NOMO-1 treated with DMSO at 0.1 percent for 48 hours (cell line): Measurements from ENCODE around the gene CSF3R.

Source experiments
- DNase-seq: peaks from one replicate; lab custom pipeline; 2025; ENCODE audit not compliant: unreplicated experiment; lab: John Stamatoyannopoulos, UW

The CSF3R gene

GRCh38 chr1:36482724-36483388 is at the start of gene CSF3R:
TSS of gene CSF3R (minus strand) at chr1:36482913. CDS start at chr1:36479496, 3,417 bp downstream.
- DNase-seq, result peak; percentile 69

DNA sequence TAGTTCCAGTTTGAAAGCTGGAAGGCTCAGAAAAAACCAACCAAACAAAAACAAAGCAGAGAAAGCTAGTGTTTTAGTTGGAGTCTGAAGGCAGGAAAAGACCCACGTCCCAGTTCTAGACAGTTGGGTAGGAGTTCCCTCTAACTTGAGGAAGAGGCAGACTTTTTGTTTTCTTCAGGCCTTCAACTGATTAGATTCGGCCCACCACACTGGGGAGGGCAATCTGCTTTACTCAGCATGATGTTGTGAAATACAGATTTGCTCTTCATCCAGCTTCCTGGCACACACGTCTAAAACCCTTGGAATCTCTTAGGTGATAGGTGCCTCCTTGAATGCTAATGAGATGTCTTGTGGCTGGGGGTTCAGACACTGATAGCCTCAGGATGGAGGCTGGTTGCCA is 49.1 kb upstream of the CSF3R start:
- DNase-seq, result no peak

GRCh38 chr1:36530791-36531190 is 48.1 kb upstream of the CSF3R start:
- DNase-seq, result no peak

- no peak for DNase-seq
Observed at GRCh38 chr1:36530261-36530660, 47.5 kb upstream of the CSF3R start.

- no peak for DNase-seq
Observed at GRCh38 chr1:36529769-36530260, 47.1 kb upstream of the CSF3R start.

DNA sequence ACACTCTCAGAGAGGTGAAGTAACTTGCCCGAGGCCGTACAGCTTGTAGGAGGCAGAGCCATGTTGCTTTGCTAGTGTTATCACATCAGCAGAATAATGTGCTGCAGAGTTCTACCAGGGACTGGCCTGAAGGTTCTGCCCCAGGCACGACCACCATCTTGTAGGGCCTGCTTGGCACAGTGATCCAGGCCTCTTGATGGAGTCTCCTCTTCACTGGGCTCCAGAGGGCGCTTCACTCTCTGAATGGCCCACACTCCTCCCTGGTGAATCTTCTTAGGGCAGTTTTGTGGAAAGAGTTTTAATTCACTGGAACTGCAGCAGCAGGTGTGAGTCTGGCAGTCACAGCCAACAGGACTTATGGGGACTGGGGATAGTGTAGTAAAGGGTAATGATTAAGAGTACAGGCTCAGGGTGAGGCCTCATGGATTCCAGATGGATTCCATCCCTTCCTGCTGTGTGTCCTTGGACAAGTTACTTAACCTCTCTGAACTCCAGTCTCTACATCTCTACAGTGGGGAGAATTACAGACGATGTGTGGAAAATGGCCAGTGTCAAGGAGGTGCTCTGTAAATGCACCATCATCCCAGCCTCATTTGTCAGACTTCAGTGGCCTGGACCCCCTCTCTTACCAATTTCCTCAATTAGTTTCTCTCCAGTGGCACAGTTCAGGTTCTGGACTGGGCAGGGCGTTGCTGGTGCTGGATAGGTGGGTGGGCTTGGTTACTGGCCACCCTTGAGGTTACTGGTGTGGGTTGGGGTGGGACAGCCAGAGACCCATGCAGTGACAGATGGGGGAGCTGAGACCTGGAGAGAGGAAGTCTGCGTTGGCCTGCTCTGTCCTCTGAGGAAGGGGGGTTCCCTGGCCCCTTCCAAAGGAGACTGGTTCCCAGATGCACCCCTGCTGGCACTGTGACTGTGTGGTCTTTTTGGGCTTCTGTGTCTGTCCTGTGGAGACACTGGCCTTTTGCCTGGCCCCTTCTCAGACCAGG is 45.9 kb upstream of the CSF3R start:
- no peak for DNase-seq

DNA sequence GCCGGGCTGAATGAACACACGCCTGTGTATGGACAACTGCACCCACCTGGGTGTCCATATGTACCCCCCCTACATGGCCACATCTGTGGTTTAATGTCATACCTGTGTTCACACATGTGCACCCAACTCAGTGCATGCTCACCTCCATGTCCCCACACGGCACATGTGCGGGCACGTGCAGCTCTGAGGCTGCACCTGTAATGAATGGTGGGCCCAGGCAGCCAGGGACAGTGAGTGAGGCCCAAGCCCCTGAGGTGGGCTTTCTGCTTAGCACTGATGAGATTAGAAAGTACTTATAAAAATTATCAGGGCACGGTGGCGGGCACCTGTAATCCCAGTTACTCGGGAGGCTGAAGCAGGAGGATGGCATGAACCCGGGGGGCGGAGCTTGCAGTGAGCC is 42.5 kb upstream of the CSF3R start:
- DNase-seq, result no peak

- DNase-seq, result no peak
Observed at GRCh38 chr1:36524359-36525062, 41.8 kb upstream of the CSF3R start.

DNA sequence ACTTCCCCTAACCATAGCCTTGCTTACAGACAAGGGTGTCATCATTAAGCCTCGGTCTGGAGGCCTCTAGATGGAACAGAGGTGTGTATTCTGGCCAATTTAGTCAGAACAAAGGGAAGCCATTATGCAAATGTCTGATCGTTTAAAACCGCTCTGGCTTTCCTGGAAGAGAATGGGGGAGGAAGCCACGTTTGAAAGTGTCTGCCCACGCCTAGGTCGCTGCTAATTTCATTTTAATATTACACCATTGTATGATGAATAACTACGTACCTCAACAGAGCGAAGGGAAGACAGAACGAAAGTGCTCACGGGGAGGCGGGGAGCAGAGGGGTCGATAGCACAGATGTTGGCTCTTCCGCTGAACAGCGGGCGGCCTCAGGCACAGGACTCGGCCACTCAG is 41.1 kb upstream of the CSF3R start:
- DNase-seq, result peak; percentile 7

DNA sequence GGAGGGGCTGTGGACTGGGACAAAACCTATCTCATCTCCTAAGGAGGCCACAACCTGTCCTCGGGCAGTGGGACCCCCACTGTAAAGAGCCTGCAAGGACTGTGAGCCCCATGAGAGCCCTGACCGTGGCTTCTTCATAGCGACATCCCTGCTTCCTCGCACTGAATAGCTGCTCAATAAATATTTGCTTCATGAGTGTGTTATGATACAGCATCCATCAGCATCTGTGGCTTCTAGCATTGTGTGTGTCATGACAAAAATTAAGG is 40.5 kb upstream of the CSF3R start:
- no peak for DNase-seq

GRCh38 chr1:36522461-36523229 is 39.9 kb upstream of the CSF3R start:
- no peak for DNase-seq

DNA sequence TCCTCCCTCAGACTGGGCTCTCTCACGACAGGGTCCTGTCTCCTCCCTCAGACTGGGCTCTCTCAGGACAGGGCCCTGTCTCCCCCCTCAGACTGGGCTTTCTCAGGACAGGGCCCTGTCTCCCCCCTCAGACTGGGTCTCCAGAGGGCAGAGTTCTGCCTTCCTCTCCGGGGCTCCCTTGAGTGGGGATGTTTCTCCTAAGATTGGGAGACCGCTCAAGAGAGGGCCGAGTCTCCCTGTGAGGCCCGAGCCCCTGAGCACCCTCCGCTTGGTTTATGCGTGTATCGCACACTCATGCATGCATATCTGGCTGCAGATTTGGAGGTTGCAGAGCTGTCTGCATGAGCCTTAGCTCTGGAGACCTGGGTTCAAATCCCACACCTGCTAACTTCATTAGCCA is 39.3 kb upstream of the CSF3R start:
- DNase-seq, result no peak

DNA sequence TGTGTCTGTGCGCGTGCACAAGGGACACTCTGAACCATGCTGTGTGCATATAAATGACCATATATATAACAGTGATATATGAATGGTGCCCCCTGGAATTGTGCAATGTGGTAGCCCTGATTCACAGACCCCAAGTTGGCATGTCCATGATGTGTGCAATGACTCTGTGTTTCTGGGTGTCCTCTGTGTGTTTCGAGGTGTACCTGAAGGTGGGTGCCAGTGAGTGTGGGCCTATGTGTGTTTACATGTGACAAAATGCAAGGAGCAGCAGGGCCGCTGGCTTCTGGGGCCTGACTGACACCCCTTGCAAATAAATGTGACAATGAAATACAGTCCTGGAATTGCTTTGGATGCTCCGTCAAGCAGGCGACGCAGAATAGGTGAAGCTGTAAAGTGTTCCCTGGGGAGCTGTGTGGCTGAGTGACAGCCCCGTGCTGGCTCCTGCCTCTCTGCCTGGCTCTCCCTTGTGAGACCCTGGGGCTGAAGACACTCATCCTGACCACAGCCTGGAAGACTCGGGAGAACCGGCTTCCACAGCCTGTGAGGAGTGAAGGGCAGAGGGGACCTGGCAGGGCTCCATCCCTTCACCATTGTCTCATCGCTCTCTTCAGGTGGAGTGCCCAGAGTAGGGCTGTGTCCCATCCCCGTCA is 38.2 kb upstream of the CSF3R start:
- no peak for DNase-seq

- no peak for DNase-seq
Observed at GRCh38 chr1:36520056-36520455, 37.3 kb upstream of the CSF3R start.

DNA sequence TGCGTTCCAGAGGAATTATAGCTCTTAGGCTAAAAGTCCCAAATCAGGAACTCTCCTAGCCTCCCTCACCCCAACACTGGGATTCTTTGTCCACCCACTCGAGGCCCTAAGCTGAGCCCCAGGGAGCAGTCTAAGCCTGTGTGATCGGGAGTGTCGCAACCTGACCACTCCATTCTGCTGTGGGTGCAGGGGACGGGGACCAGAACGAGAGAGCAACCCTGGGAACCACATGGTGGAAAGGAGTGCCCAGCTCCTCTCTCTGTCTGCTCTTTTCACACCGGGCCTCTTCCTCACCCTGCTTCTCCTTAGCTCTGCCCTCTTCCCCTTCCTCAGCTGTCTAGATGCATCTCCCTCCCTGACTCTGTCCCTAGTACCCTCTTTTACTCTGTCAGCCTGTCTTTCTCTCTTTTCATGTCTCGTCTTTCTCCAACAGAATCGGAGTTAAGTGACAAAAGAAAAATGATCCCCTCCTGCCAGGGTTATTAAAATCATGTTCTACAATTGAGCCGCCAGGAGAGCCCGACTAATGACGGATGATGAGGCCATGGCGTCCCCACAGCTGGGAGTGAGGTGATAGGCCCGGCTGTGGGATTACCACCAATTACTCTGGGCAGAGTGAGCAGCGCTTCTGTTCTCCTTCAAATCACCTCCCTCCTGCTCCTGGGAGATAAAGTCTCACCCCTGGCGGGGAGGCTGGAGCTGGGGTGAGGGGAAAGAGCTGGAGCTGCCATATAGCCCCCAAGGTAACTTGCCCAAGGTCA is 34.5 kb upstream of the CSF3R start:
- DNase-seq, result peak; percentile 26

GRCh38 chr1:36516372-36517010 is 33.8 kb upstream of the CSF3R start:
- peak; percentile 33 for DNase-seq

DNA sequence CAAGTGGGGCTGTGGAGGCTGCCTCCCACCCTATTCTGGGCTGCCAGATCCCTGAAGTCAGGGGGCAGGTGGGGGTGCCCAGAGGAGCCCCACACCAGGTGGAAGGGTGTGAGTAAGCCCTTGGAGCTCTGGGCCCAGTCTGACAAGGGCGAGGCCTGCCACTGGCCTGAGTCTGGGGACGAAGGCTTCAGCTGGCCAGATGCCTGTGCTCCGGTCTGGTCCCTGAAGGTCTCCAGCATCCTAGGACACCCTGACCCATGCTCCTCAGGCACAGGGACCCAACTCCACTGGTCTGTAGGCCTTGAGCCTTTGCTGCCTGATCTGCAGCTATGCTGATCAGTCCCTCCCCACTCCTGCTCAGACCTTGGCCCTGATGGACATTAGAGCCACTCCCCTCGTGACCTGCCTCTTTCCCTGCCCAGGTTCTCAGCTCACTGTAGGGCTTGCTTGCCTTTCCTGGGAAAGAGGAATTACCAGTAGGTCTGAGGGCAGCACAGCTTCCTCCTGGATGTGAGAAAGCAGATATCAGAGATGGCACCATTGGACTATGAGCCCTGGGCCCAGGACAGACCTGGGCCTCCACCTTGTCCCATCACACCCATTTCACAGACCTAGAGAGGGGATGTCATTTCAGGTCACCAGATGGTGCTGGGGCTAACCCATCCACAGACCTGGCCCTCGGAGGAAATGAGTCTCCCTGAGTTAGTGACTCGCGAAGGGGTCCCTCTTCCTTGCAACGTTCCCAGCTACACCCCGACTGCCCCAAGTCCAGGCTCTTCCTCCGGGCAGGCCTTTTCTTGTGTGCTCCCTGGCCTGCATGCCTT is 32.8 kb upstream of the CSF3R start:
- no peak for DNase-seq

- DNase-seq, result no peak
Observed at GRCh38 chr1:36514501-36514900, 31.8 kb upstream of the CSF3R start.
